H1 (cell line): ENCODE data around the gene MICU2. TPM values are rescaled to one million over a fixed set of nuclear protein-coding genes. Genes with fewer than 3 reads are reported as not detected.

ENCODE experiments used
- CTCF ChIA-PET: fragments of 300-600 bp; sonication (Branson Sonifier 250); formaldehyde crosslinking; loops from one replicate; lab custom pipeline; 2021; ENCODE audit not compliant: partially characterized antibody; lab: Charles Lee
- POLR2A ChIA-PET: fragments of 300-600 bp; sonication (Branson Sonifier 250); formaldehyde crosslinking; loops from one replicate; lab custom pipeline; 2021; ENCODE audit warnings: inconsistent platforms; ENCODE audit not compliant: partially characterized antibody; lab: Charles Lee
- DNase-seq, 2 experiments: peaks; one replicate each; pipeline versions ENCODE4 v3.0.0 to v3.0.0-alpha.2; 2010 to 2022; ENCODE audit warnings: low spot score in 2 of 2, low read depth in 1 of 2, mixed read lengths in 1 of 2
- FAIRE-seq: peaks from 2 replicates; lab custom pipeline; 2011; peaks lifted over from hg19 to GRCh38; lab: Jason Lieb, UNC
- H2AFZ ChIP-seq: 2 replicates; pipeline ENCODE4 v1.8.1; 2012; ENCODE audit warnings: low read length, inconsistent platforms
- H2AK5ac ChIP-seq: 2 replicates; pipeline ENCODE4 v1.6.1; 2013; ENCODE audit warnings: low read depth, low read length
- H2BK120ac ChIP-seq: replicated peaks from 2 replicates; pipeline ENCODE3; 2013; ENCODE audit warnings: low read depth, low read length, inconsistent platforms
- H2BK12ac ChIP-seq: 2 replicates; pipeline ENCODE4 v1.6.1; 2013; ENCODE audit warnings: low read depth, low read length
- H2BK15ac ChIP-seq: 2 replicates; pipeline ENCODE4 v1.6.1; 2013; ENCODE audit warnings: low read length
- H2BK20ac ChIP-seq: 2 replicates; pipeline ENCODE4 v1.6.1; 2013; ENCODE audit warnings: low read length
- H2BK5ac ChIP-seq: 2 replicates; pipeline ENCODE4 v1.6.1; 2013; ENCODE audit warnings: low read depth, low read length
- H3K14ac ChIP-seq: 2 replicates; pipeline ENCODE4 v1.6.1; 2013; ENCODE audit warnings: inconsistent platforms; ENCODE audit not compliant: insufficient read length
- H3K18ac ChIP-seq: 2 replicates; pipeline ENCODE4 v1.6.1; 2013; ENCODE audit warnings: low read length; ENCODE audit errors: extremely low read depth
- H3K23ac ChIP-seq: 2 replicates; pipeline ENCODE4 v1.6.1; 2013; ENCODE audit warnings: inconsistent platforms; ENCODE audit not compliant: insufficient read length
- H3K23me2 ChIP-seq: 2 replicates; pipeline ENCODE4 v1.6.1; 2013; ENCODE audit warnings: low read depth, low read length
- H3K27ac ChIP-seq: 2 replicates; pipeline ENCODE4 v1.6.1; 2011; ENCODE audit warnings: low read depth, low read length, inconsistent platforms
- H3K27me3 ChIP-seq, 4 experiments: replicated peaks in 1 of 4; 1 replicate in 1 of 4; 2 replicates in 3 of 4; pipeline versions ENCODE4 v1.6.1 to v1.8.1; 2011 to 2013; ENCODE audit warnings: low read length in 3 of 4, mild to moderate bottlenecking in 3 of 4, inconsistent platforms in 2 of 4, mixed read lengths in 2 of 4, moderate library complexity in 1 of 4; ENCODE audit not compliant: control insufficient read depth in 3 of 4, insufficient read depth in 3 of 4; ENCODE audit errors: extremely low read depth in 1 of 4
- H3K36me3 ChIP-seq, 4 experiments: 2 replicates each; pipeline versions ENCODE4 v1.6.1 to v1.8.1; 2011 to 2013; ENCODE audit warnings: mild to moderate bottlenecking in 4 of 4, low read length in 3 of 4, moderate library complexity in 2 of 4, control low read depth in 1 of 4, inconsistent platforms in 1 of 4; ENCODE audit not compliant: insufficient read depth in 4 of 4, control insufficient read depth in 2 of 4
- H3K4ac ChIP-seq: replicated peaks from 2 replicates; pipeline ENCODE3; 2013; ENCODE audit warnings: low read length, low read depth, mixed read lengths, inconsistent platforms; ENCODE audit not compliant: insufficient read length
- H3K4me1 ChIP-seq, 4 experiments: replicated peaks in 1 of 4; 1 replicate in 1 of 4; 2 replicates in 3 of 4; pipeline versions ENCODE4 v1.6.1 to v1.8.1; 2011 to 2013; ENCODE audit warnings: low read length in 3 of 4, inconsistent platforms in 2 of 4, mixed read lengths in 1 of 4; ENCODE audit not compliant: insufficient read depth in 4 of 4, control insufficient read depth in 3 of 4
- H3K4me2 ChIP-seq, 2 experiments: 2 replicates each; pipeline versions ENCODE4 v1.6.1 to v1.8.1; 2011 to 2013; ENCODE audit warnings: low read depth in 2 of 2, low read length in 2 of 2, control low read depth in 1 of 2, inconsistent platforms in 1 of 2, mild to moderate bottlenecking in 1 of 2; ENCODE audit not compliant: insufficient read depth in 1 of 2
- H3K4me3 ChIP-seq, 4 experiments: fragments of 200-600, 300-600 bp in 1 of 4; sonication (generic), shearing (Covaris generic), sonication (Bioruptor Twin) in 1 of 4; 2 replicates each; pipeline versions ENCODE4 v1.5.1 to v1.8.1; 2011 to 2016; ENCODE audit warnings: low read length in 4 of 4, low read depth in 3 of 4, control low read depth in 2 of 4, inconsistent platforms in 2 of 4, mild to moderate bottlenecking in 2 of 4, mixed read lengths in 1 of 4, moderate library complexity in 1 of 4; ENCODE audit not compliant: insufficient read depth in 2 of 4; ENCODE audit errors: extremely low read depth in 1 of 4
- H3K56ac ChIP-seq: replicated peaks from 2 replicates; pipeline ENCODE3; 2013; ENCODE audit warnings: low read depth, mild to moderate bottlenecking, mixed read lengths, low read length, inconsistent platforms; ENCODE audit not compliant: insufficient read length
- H3K79me1 ChIP-seq: 2 replicates; pipeline ENCODE4 v1.6.1; 2013; ENCODE audit warnings: low read depth, low read length, control low read depth
- H3K79me2 ChIP-seq, 2 experiments: 2 replicates each; pipeline versions ENCODE4 v1.6.1 to v1.8.1; 2012 to 2013; ENCODE audit warnings: low read length in 2 of 2, mild to moderate bottlenecking in 2 of 2, inconsistent platforms in 1 of 2; ENCODE audit not compliant: insufficient read depth in 2 of 2, control insufficient read depth in 1 of 2
- H3K9ac ChIP-seq, 4 experiments: replicated peaks in 1 of 4; 1 replicate in 1 of 4; 2 replicates in 3 of 4; pipeline versions ENCODE4 v1.6.1 to v1.8.1; 2011 to 2013; ENCODE audit warnings: low read depth in 3 of 4, low read length in 3 of 4, control low read depth in 2 of 4, mild to moderate bottlenecking in 2 of 4, moderate library complexity in 2 of 4, inconsistent platforms in 1 of 4; ENCODE audit errors: extremely low read depth in 1 of 4
- H3K9me3 ChIP-seq, 2 experiments: 2 replicates each; pipeline versions ENCODE4 v1.6.1 to v1.8.1; 2012 to 2013; ENCODE audit warnings: mild to moderate bottlenecking in 2 of 2, moderate library complexity in 2 of 2, control low read depth in 1 of 2, inconsistent platforms in 1 of 2, low read depth in 1 of 2, low read length in 1 of 2, mixed read lengths in 1 of 2; ENCODE audit not compliant: insufficient read depth in 2 of 2
- H4K20me1 ChIP-seq, 2 experiments: replicated peaks in 1 of 2; 2 replicates each; pipeline versions ENCODE3 to v1.8.1; 2011 to 2013; ENCODE audit warnings: inconsistent platforms in 2 of 2, low read length in 2 of 2, mild to moderate bottlenecking in 1 of 2; ENCODE audit not compliant: insufficient read depth in 2 of 2, control insufficient read depth in 1 of 2
- H4K5ac ChIP-seq: 2 replicates; pipeline ENCODE4 v1.6.1; 2013; ENCODE audit warnings: low read length, low read depth, mixed read lengths, inconsistent platforms; ENCODE audit not compliant: insufficient read length
- H4K8ac ChIP-seq: 2 replicates; pipeline ENCODE4 v1.8.0; 2013; ENCODE audit warnings: mild to moderate bottlenecking, moderate library complexity, low read length, inconsistent platforms; ENCODE audit not compliant: insufficient read depth; ENCODE audit errors: extremely low read depth
- H4K91ac ChIP-seq: replicated peaks from 2 replicates; pipeline ENCODE3; 2013; ENCODE audit warnings: low read length, mixed read lengths, inconsistent platforms; ENCODE audit not compliant: insufficient read length
- BACH1 ChIP-seq: IDR thresholded peaks from 2 replicates; pipeline ENCODE4 v1.6.1; 2012; ENCODE audit warnings: low read length, improper control_type of control experiment
- BRCA1 ChIP-seq: IDR thresholded peaks from 2 replicates; pipeline ENCODE4 v1.6.1; 2012; ENCODE audit warnings: low read depth, low read length, improper control_type of control experiment
- CEBPB ChIP-seq: IDR thresholded peaks from 2 replicates; pipeline ENCODE4 v1.6.1; 2012; ENCODE audit warnings: low read depth, low read length
- HDAC6 ChIP-seq: IDR thresholded peaks from one replicate; pipeline ENCODE4 v1.7.1; 2012; ENCODE audit warnings: low read depth, mild to moderate bottlenecking, inconsistent platforms, low read length, moderate library complexity
- KDM5A ChIP-seq: fragments of 200-600 bp; IDR thresholded peaks from 2 replicates; pipeline ENCODE4 v1.7.1; 2012; ENCODE audit warnings: mild to moderate bottlenecking, low read length, inconsistent platforms, mixed read lengths
- RBBP5 ChIP-seq: IDR thresholded peaks from 2 replicates; pipeline ENCODE4 v1.7.1; 2012; ENCODE audit warnings: low read depth, mild to moderate bottlenecking, inconsistent platforms, low read length, moderate library complexity, borderline replicate concordance
- RFX5 ChIP-seq: IDR thresholded peaks from 2 replicates; pipeline ENCODE4 v1.6.1; 2011; ENCODE audit warnings: low read depth, low read length, improper control_type of control experiment, borderline replicate concordance
- TEAD4 ChIP-seq: IDR thresholded peaks from 2 replicates; pipeline ENCODE4 v1.6.1; 2012; ENCODE audit warnings: low read depth, low read length, inconsistent platforms, mixed read lengths
- WGBS, 2 experiments: shearing (Covaris generic) in 1 of 2; methylation state at CpG; one replicate each; pipeline versions ENCODE4 v1.1.6 to v1.1.7; 2013 to 2015; ENCODE audit warnings: low lambda C conversion rate in 2 of 2, mixed read lengths in 2 of 2, inconsistent platforms in 1 of 2, low coverage in 1 of 2, missing lambda C conversion rate in 1 of 2; ENCODE audit not compliant: insufficient replicate concordance in 2 of 2, insufficient coverage in 1 of 2, insufficient read length in 1 of 2; ENCODE audit errors: extremely low coverage in 1 of 2, missing lambda C conversion rate in 1 of 2; 5-methylcytosine and 5-hydroxymethylcytosine counted together
- polyA plus RNA-seq, 7 experiments: library from polyadenylated mRNA; depleted of rRNA in 3 of 7; stranded (reverse) in 5 of 7; unstranded in 2 of 7; fragments of >200 nt in 5 of 7; fragments of 200-250 nt in 2 of 7; gene quantifications; 1 replicate in 5 of 7; 2 replicates in 1 of 7; 4 replicates in 1 of 7; pipeline versions ENCODE4 v1.2.1 to v1.2.3, GENCODE V29; 2011 to 2013; ENCODE audit warnings: missing spikeins in 2 of 7, mixed read lengths in 2 of 7
- total RNA-seq: library from RNA; stranded (reverse); fragmentation: NEBNext Ultra II Directional; extraction: Animal tissue kit (Norgen Biotek cat#: 25700); gene quantifications from 2 replicates; pipeline ENCODE4 v1.2.1, GENCODE V29; 2021

The MICU2 gene
- total and polyA plus RNA-seq, 2 of the 8 experiments (the other 6 are each of a cell fraction or from before 2014, with no cell fraction given), result 34.6 to 36.5 TPM

DNA sequence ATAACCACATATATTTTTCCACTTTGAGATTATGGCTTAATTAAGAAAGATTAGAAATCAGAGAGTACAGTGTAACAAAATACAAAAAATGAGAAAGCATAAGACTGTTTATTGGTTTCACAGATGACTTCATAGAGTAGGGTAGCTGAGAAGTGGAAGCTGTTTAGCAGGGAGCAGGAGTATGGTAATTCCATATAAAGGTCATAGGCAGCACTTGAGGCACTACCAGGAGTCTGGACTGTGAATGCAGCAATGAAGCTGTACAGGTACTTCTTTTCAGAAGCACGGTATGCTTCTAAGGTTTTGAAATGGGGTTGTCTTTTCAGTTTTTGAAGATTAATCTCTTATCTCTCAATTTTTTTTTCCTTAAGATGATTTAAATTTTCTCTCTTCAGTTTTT lies 69.2 kb downstream of the MICU2 start:
- no peak overlapping the region for H3K4me3 ChIP-seq
- no peaks in the 10 kb centered on the region for H3K27me3 ChIP-seq
- H2BK20ac ChIP-seq, result no peak overlapping the region
- H2BK120ac ChIP-seq, result no peak overlapping the region
- H2AK5ac ChIP-seq, result no peak overlapping the region
- H3K4me1 ChIP-seq, result no peaks in the 10 kb centered on the region
- no peak overlapping the region for H3K23ac ChIP-seq
- no peak overlapping the region for H3K56ac ChIP-seq
- DNase-seq (no peak), FAIRE-seq (no peak)
- CTCF ChIA-PET, result interaction anchor here (1.0 kb wide), 1 partner anchor 23 kb away, joined by 3 read pairs; no protein-coding TSS in a partner anchor
- H3K9ac ChIP-seq, result no peak overlapping the region
- TF ChIP-seq BACH1 (no peak), RBBP5 (no peak), HDAC6 (no peak), RFX5 (no peak), BRCA1 (no peak), TEAD4 (no peak), CEBPB (no peak), KDM5A (no peak)
- H3K27ac ChIP-seq, result no peak overlapping the region
- no peak overlapping the region for H3K4ac ChIP-seq
- no peak overlapping the region for H2BK12ac ChIP-seq
- no peaks in the 10 kb centered on the region for H3K79me2 ChIP-seq
- no peaks in the 10 kb centered on the region for H3K9me3 ChIP-seq
- no peak overlapping the region for H2BK5ac ChIP-seq
- no peak overlapping the region for H4K91ac ChIP-seq
- H3K14ac ChIP-seq, result no peak overlapping the region
- no peak overlapping the region for H3K4me2 ChIP-seq
- no peaks in the 10 kb centered on the region for H3K36me3 ChIP-seq
- no peak overlapping the region for H4K8ac ChIP-seq
- WGBS, 2 experiments, result 95% methylated on average over 1 of the region's 1 CpG; no CpG with 5 or more reads in 1 of the 2 experiments
- H3K23me2 ChIP-seq, result no peaks in the 10 kb centered on the region
- H3K79me1 ChIP-seq, result no peaks in the 10 kb centered on the region
- POLR2A ChIA-PET, result interaction anchor here (1.2 kb wide), 1 partner anchor 12 kb away, joined by 3 read pairs; no protein-coding TSS in a partner anchor
- no peak overlapping the region for H4K5ac ChIP-seq
- no peak overlapping the region for H2BK15ac ChIP-seq
- H4K20me1 ChIP-seq, result no peaks in the 10 kb centered on the region
- no peak overlapping the region for H2AFZ ChIP-seq
- no peak overlapping the region for H3K18ac ChIP-seq
